PC-9 (cell line): Measurements from ENCODE around the gene NUP88. TPM values are rescaled to one million over a fixed set of nuclear protein-coding genes. Genes with fewer than 3 reads are reported as not detected.

Experiments used
- BruUV-seq: library from RNA; stranded (reverse); fragments of 400-500 nt; replicated peaks from 2 replicates; lab custom pipeline; 2021; lab: Mats Ljungman, UMichigan
- CTCF ChIA-PET: fragments of 300-600 bp; sonication (Branson Sonifier 250); formaldehyde crosslinking; loops from one replicate; lab custom pipeline; 2022; ENCODE audit warnings: antibody characterized with exemption; lab: Charles Lee
- POLR2A ChIA-PET: fragments of 300-600 bp; sonication (Branson Sonifier 250); formaldehyde crosslinking; loops from one replicate; lab custom pipeline; 2022; ENCODE audit warnings: antibody characterized with exemption; ENCODE audit not compliant: unreplicated experiment; lab: Charles Lee
- DNase-seq, 2 experiments: peaks; one replicate each; pipeline versions ENCODE4 v3.0.0 to v3.0.0-alpha.2; 2015 to 2022; ENCODE audit warnings: mixed read lengths in 1 of 2
- H2AFZ ChIP-seq: fragments of 200-600 bp; sonication (generic); 2 replicates; pipeline ENCODE4 v1.8.1; 2017; ENCODE audit warnings: antibody characterized with exemption
- H3F3A ChIP-seq: fragments of 200-600 bp; sonication (generic); 2 replicates; pipeline ENCODE4 v1.8.1; 2017; ENCODE audit warnings: antibody characterized with exemption, mild to moderate bottlenecking, low read depth; ENCODE audit not compliant: insufficient read depth
- H3K27ac ChIP-seq: fragments of 200-600 bp; sonication (generic); 2 replicates; pipeline ENCODE4 v1.6.1; 2016; ENCODE audit warnings: mixed run types
- H3K27me3 ChIP-seq: fragments of 200-600 bp; sonication (generic); 2 replicates; pipeline ENCODE4 v1.6.1; 2016; ENCODE audit warnings: low read depth, mixed run types; ENCODE audit not compliant: insufficient read depth
- H3K36me3 ChIP-seq: fragments of 200-600 bp; sonication (generic); 2 replicates; pipeline ENCODE4 v1.6.1; 2016; ENCODE audit warnings: low read depth, mixed run types
- H3K4me1 ChIP-seq: fragments of 200-600 bp; sonication (generic); replicated peaks from 2 replicates; pipeline ENCODE4 v1.6.1; 2016; ENCODE audit warnings: mixed run types; ENCODE audit not compliant: insufficient read depth
- H3K4me2 ChIP-seq: fragments of 200-600 bp; sonication (generic); 2 replicates; pipeline ENCODE4 v1.6.1; 2017; ENCODE audit warnings: mixed run types
- H3K4me3 ChIP-seq: fragments of 200-600 bp; sonication (generic); 2 replicates; pipeline ENCODE4 v1.6.1; 2016; ENCODE audit warnings: mixed run types
- H3K79me2 ChIP-seq: fragments of 200-600 bp; sonication (generic); 2 replicates; pipeline ENCODE4 v1.6.1; 2017; ENCODE audit warnings: low read depth, mixed run types
- H3K9me2 ChIP-seq: fragments of 200-600 bp; sonication (generic); 2 replicates; pipeline ENCODE4 v1.8.1; 2017; ENCODE audit warnings: mild to moderate bottlenecking; ENCODE audit not compliant: insufficient read depth
- H3K9me3 ChIP-seq: fragments of 200-600 bp; sonication (generic); 2 replicates; pipeline ENCODE4 v1.8.1; 2016; ENCODE audit warnings: low read depth; ENCODE audit not compliant: insufficient read depth
- H4K20me1 ChIP-seq: fragments of 200-600 bp; sonication (generic); 2 replicates; pipeline ENCODE4 v1.8.1; 2017; ENCODE audit not compliant: insufficient read depth
- CTCF ChIP-seq: fragments of 200-600 bp; sonication (generic); conservative IDR thresholded peaks from 2 replicates; pipeline ENCODE4 v1.6.1; 2017; ENCODE audit warnings: mixed run types, antibody characterized with exemption, mild to moderate bottlenecking, moderate library complexity
- EZH2 ChIP-seq: fragments of 200-600 bp; sonication (generic); IDR thresholded peaks from 2 replicates; pipeline ENCODE4 v1.8.0; 2017; ENCODE audit warnings: antibody characterized with exemption, low read depth
- intact Hi-C: fragments of 100-400 bp; cut with micrococcal nuclease; formaldehyde crosslinking; loops from one replicate; pipeline ENCODE4 v1.10.0; 2022; ENCODE audit not compliant: unreplicated experiment
- total RNA-seq: library from RNA; stranded (reverse); gene quantifications from 2 replicates; pipeline ENCODE4 v1.2.3, GENCODE V29; 2021

Gene NUP88
- total RNA-seq, 1 experiment from 2014 or later, result 93.1 TPM

GRCh38 chr17:5378566-5379207, 40.8 kb downstream of the NUP88 start:
- no peak for TF ChIP-seq EZH2
- no peak for TF ChIP-seq CTCF
- DNase-seq, result no peak
- Histone ChIP-seq H3K36me3 (peaks cover 28% of the 10 kb centered on the region), H3K4me3 (no peak overlapping the region), H3K9me3 (no peaks in the 10 kb centered on the region), H3K4me2 (no peak overlapping the region), H3K27ac (no peak overlapping the region), H3K9me2 (no peaks in the 10 kb centered on the region), H3F3A (peaks cover 48% of the 10 kb centered on the region), H2AFZ (no peak overlapping the region), H4K20me1 (peaks cover 5% of the 10 kb centered on the region; the same call in 1 of the 2 replicates), H3K4me1 (peaks cover 4% of the 10 kb centered on the region; the same call in 1 of the 2 replicates), H3K27me3 (no peaks in the 10 kb centered on the region), H3K79me2 (no peaks in the 10 kb centered on the region)
- ChIA-PET CTCF (no interaction called here), POLR2A (no interaction called here)
- BruUV-seq, result no TSS peak
- intact Hi-C loops, result no loop called here

- CTCF ChIA-PET, result no interaction called here
- Histone ChIP-seq H3F3A (peaks cover 22% of the 10 kb centered on the region), H3K4me2 (no peak overlapping the region), H3K36me3 (peaks cover 16% of the 10 kb centered on the region; the same call in 1 of the 2 replicates), H3K4me3 (no peak overlapping the region), H2AFZ (no peak overlapping the region), H3K9me2 (no peaks in the 10 kb centered on the region), H4K20me1 (no peaks in the 10 kb centered on the region), H3K27me3 (no peaks in the 10 kb centered on the region), H3K4me1 (no peaks in the 10 kb centered on the region), H3K79me2 (no peaks in the 10 kb centered on the region), H3K27ac (no peak overlapping the region), H3K9me3 (no peaks in the 10 kb centered on the region)
- no peak for TF ChIP-seq EZH2
- TF ChIP-seq CTCF, result no peak
- POLR2A ChIA-PET, result interaction anchor here (0.6 kb wide), 1 partner anchor 42 kb away, joined by 7 read pairs; no protein-coding TSS in a partner anchor
- BruUV-seq, result no TSS peak
- DNase-seq, result no peak
- intact Hi-C loops, result no loop called here
Measured at GRCh38 chr17:5373112-5373511, 46.4 kb downstream of the NUP88 start.

GRCh38 chr17:5370411-5370810, 49.1 kb downstream of the NUP88 start:
- Histone ChIP-seq H3K4me3 (no peak overlapping the region), H3F3A (peaks cover 17% of the 10 kb centered on the region), H3K36me3 (peaks cover 25% of the 10 kb centered on the region), H3K27ac (no peak overlapping the region), H3K79me2 (no peaks in the 10 kb centered on the region), H3K9me3 (no peaks in the 10 kb centered on the region), H3K27me3 (no peaks in the 10 kb centered on the region), H3K9me2 (no peaks in the 10 kb centered on the region), H2AFZ (no peak overlapping the region), H3K4me2 (no peak overlapping the region), H3K4me1 (no peaks in the 10 kb centered on the region; the same call in 1 of the 2 replicates), H4K20me1 (no peaks in the 10 kb centered on the region; the same call in 1 of the 2 replicates)
- BruUV-seq, result no TSS peak
- DNase-seq, result no peak
- ChIA-PET CTCF (no interaction called here), POLR2A (no interaction called here)
- intact Hi-C loops, result no loop called here
- TF ChIP-seq EZH2 (no peak), CTCF (no peak)
